ENCODE measurements around the gene TBC1D22A. TPM values are rescaled to one million over a fixed set of nuclear protein-coding genes. Genes with fewer than 3 reads are reported as not detected.
"Not testable (repeated sequence)": the region's sequence is repeated elsewhere in the genome, so short reads cannot be mapped to it uniquely, and the experiment has no call there.

TBC1D22A gene
- total RNA-seq, 2 experiments from 2014 or later = 33.2 to 34.9 TPM

- CTCF ChIA-PET = no interaction called here
- Mint-ChIP-seq H3K27me3 (no peaks in the 10 kb centered on the region), H3K4me3 (no peak overlapping the region), H3K36me3 (no peaks in the 10 kb centered on the region), H3K27ac (no peak overlapping the region), H3K9me3 (no peaks in the 10 kb centered on the region), H3K4me1 (ENCODE audit: low read depth) (no peaks in the 10 kb centered on the region)
- intact Hi-C loops (cut with micrococcal nuclease) = no loop called here
- DNase-seq = no peak
- POLR2A ChIA-PET = no interaction called here
These were observed 374.2 kb downstream of the TBC1D22A start for GRCh38 chr22:47136671-47137070.

- no peaks in the 10 kb centered on the region for H3K27me3 Mint-ChIP-seq
- POLR2A ChIA-PET = no interaction called here
- no peaks in the 10 kb centered on the region for H3K36me3 Mint-ChIP-seq
- intact Hi-C loops (cut with micrococcal nuclease) = no loop called here
- no peak overlapping the region for H3K4me3 Mint-ChIP-seq
- no peaks in the 10 kb centered on the region for H3K9me3 Mint-ChIP-seq
- H3K27ac Mint-ChIP-seq = peak overlapping the region; percentile 45
- no peaks in the 10 kb centered on the region for H3K4me1 Mint-ChIP-seq (ENCODE audit: low read depth)
- DNase-seq = no peak
- CTCF ChIA-PET = no interaction called here
These were observed 376.8 kb downstream of the TBC1D22A start for GRCh38 chr22:47139013-47139789.

- Mint-ChIP-seq H3K36me3 (no peaks in the 10 kb centered on the region), H3K4me3 (no peak overlapping the region), H3K27me3 (no peaks in the 10 kb centered on the region), H3K9me3 (no peaks in the 10 kb centered on the region), H3K4me1 (ENCODE audit: low read depth) (no peaks in the 10 kb centered on the region), H3K27ac (no peak overlapping the region)
- no peak for DNase-seq
- ChIA-PET CTCF (no interaction called here), POLR2A (no interaction called here)
- intact Hi-C loops (cut with micrococcal nuclease) = no loop called here
These were observed 377.3 kb downstream of the TBC1D22A start for GRCh38 chr22:47139790-47140119.

- H3K4me1 Mint-ChIP-seq (ENCODE audit: low read depth); H3K4me3 Mint-ChIP-seq; POLR2A ChIA-PET; DNase-seq; H3K9me3 Mint-ChIP-seq; intact Hi-C loops (cut with micrococcal nuclease); H3K27me3 Mint-ChIP-seq; H3K27ac Mint-ChIP-seq; H3K36me3 Mint-ChIP-seq; CTCF ChIA-PET: not testable (repeated sequence)
These were observed 378.5 kb downstream of the TBC1D22A start for GRCh38 chr22:47140975-47141374.

GRCh38 chr22:47142427-47143046 is 380.1 kb downstream of the TBC1D22A start:
- Mint-ChIP-seq H3K9me3 (no peaks in the 10 kb centered on the region), H3K4me3 (no peak overlapping the region), H3K4me1 (ENCODE audit: low read depth) (no peaks in the 10 kb centered on the region), H3K27ac (no peak overlapping the region), H3K27me3 (no peaks in the 10 kb centered on the region), H3K36me3 (no peaks in the 10 kb centered on the region)
- ChIA-PET POLR2A (no interaction called here), CTCF (no interaction called here)
- intact Hi-C loops (cut with micrococcal nuclease) = no loop called here
- no peak for DNase-seq

- Mint-ChIP-seq H3K4me3 (no peak overlapping the region), H3K36me3 (no peaks in the 10 kb centered on the region), H3K27me3 (no peaks in the 10 kb centered on the region), H3K9me3 (no peaks in the 10 kb centered on the region), H3K4me1 (ENCODE audit: low read depth) (no peaks in the 10 kb centered on the region), H3K27ac (no peak overlapping the region)
- DNase-seq = no peak
- POLR2A ChIA-PET = no interaction called here
- CTCF ChIA-PET = no interaction called here
- intact Hi-C loops (cut with micrococcal nuclease) = no loop called here
These were observed 380.9 kb downstream of the TBC1D22A start for GRCh38 chr22:47143249-47143938.

GRCh38 chr22:47144076-47144765 is 381.8 kb downstream of the TBC1D22A start:
- ChIA-PET POLR2A (no interaction called here), CTCF (no interaction called here)
- Mint-ChIP-seq H3K27me3 (no peaks in the 10 kb centered on the region), H3K36me3 (no peaks in the 10 kb centered on the region), H3K27ac (no peak overlapping the region), H3K9me3 (no peaks in the 10 kb centered on the region), H3K4me3 (no peak overlapping the region), H3K4me1 (ENCODE audit: low read depth) (no peaks in the 10 kb centered on the region)
- DNase-seq = no peak
- intact Hi-C loops (cut with micrococcal nuclease) = no loop called here

GRCh38 chr22:47144791-47145425 is 382.5 kb downstream of the TBC1D22A start:
- Mint-ChIP-seq H3K27ac (no peak overlapping the region), H3K4me1 (ENCODE audit: low read depth) (no peaks in the 10 kb centered on the region), H3K27me3 (no peaks in the 10 kb centered on the region), H3K36me3 (no peaks in the 10 kb centered on the region), H3K9me3 (no peaks in the 10 kb centered on the region), H3K4me3 (no peak overlapping the region)
- ChIA-PET CTCF (no interaction called here), POLR2A (no interaction called here)
- intact Hi-C loops (cut with micrococcal nuclease) = no loop called here
- no peak for DNase-seq

- intact Hi-C loops (cut with micrococcal nuclease) = no loop called here
- Mint-ChIP-seq H3K4me3 (no peak overlapping the region), H3K27me3 (no peaks in the 10 kb centered on the region), H3K9me3 (no peaks in the 10 kb centered on the region), H3K4me1 (ENCODE audit: low read depth) (no peaks in the 10 kb centered on the region), H3K27ac (no peak overlapping the region), H3K36me3 (no peaks in the 10 kb centered on the region)
- DNase-seq = no peak
- POLR2A ChIA-PET = no interaction called here
- CTCF ChIA-PET = no interaction called here
These were observed 383.4 kb downstream of the TBC1D22A start for GRCh38 chr22:47145883-47146282.

- CTCF ChIA-PET = no interaction called here
- no peaks in the 10 kb centered on the region for H3K27me3 Mint-ChIP-seq
These were observed 383.9 kb downstream of the TBC1D22A start for GRCh38 chr22:47146391-47146790.

GRCh38 chr22:47146941-47147340 is 384.5 kb downstream of the TBC1D22A start:
- POLR2A ChIA-PET = no interaction called here
- no peak overlapping the region for H3K27ac Mint-ChIP-seq
- H3K36me3 Mint-ChIP-seq = peaks cover 1% of the 10 kb centered on the region

More at GRCh38 chr22:47146391-47146790, 383.9 kb downstream of the TBC1D22A start:
- Mint-ChIP-seq H3K36me3 (peaks cover 1% of the 10 kb centered on the region), H3K4me1 (ENCODE audit: low read depth) (no peaks in the 10 kb centered on the region), H3K27ac (no peak overlapping the region), H3K4me3 (no peak overlapping the region), H3K9me3 (no peaks in the 10 kb centered on the region)
- intact Hi-C loops (cut with micrococcal nuclease) = no loop called here
- POLR2A ChIA-PET = no interaction called here
- DNase-seq = no peak

GRCh38 chr22:47147572-47147971 is 385.1 kb downstream of the TBC1D22A start:
- intact Hi-C loops (cut with micrococcal nuclease) = no loop called here
- CTCF ChIA-PET = no interaction called here
- no peaks in the 10 kb centered on the region for H3K4me1 Mint-ChIP-seq (ENCODE audit: low read depth)

More at GRCh38 chr22:47146941-47147340, 384.5 kb downstream of the TBC1D22A start:
- CTCF ChIA-PET = no interaction called here
- intact Hi-C loops (cut with micrococcal nuclease) = no loop called here
- no peak for DNase-seq
- no peaks in the 10 kb centered on the region for H3K9me3 Mint-ChIP-seq
- no peaks in the 10 kb centered on the region for H3K27me3 Mint-ChIP-seq
- H3K4me1 Mint-ChIP-seq (ENCODE audit: low read depth) = no peaks in the 10 kb centered on the region
- no peak overlapping the region for H3K4me3 Mint-ChIP-seq

More at GRCh38 chr22:47147572-47147971, 385.1 kb downstream of the TBC1D22A start:
- no peak for DNase-seq
- peaks cover 4% of the 10 kb centered on the region for H3K36me3 Mint-ChIP-seq
- no peak overlapping the region for H3K27ac Mint-ChIP-seq
- no peaks in the 10 kb centered on the region for H3K27me3 Mint-ChIP-seq
- POLR2A ChIA-PET = no interaction called here
- no peak overlapping the region for H3K4me3 Mint-ChIP-seq
- H3K9me3 Mint-ChIP-seq = no peaks in the 10 kb centered on the region
